GM10248 (cell line): ENCODE results near the gene S1PR1.

Experiments used
- CTCF ChIA-PET: fragments of 300-600 bp; sonication (Branson Sonifier 250); formaldehyde crosslinking; extraction: SDS; loops from one replicate; lab custom pipeline; 2021; ENCODE audit warnings: antibody characterized with exemption; lab: Yijun Ruan, JAX
- POLR2A ChIA-PET: fragments of 350-650 bp; sonication (Branson Sonifier 250); formaldehyde crosslinking; extraction: SDS; loops from one replicate; lab custom pipeline; 2020; ENCODE audit warnings: antibody characterized with exemption; lab: Yijun Ruan, JAX
- DNase-seq: peaks from one replicate; pipeline ENCODE4 v3.0.0; 2012; ENCODE audit errors: extremely low spot score
- TF ChIP-seq, protein P1 (sequence below): IDR thresholded peaks from 2 replicates; pipeline ENCODE4 v1.5.1; 2012; ENCODE audit warnings: mild to moderate bottlenecking, low read depth; ENCODE audit errors: extremely low read depth, missing control alignments, control extremely low read depth

S1PR1 gene

DNA sequence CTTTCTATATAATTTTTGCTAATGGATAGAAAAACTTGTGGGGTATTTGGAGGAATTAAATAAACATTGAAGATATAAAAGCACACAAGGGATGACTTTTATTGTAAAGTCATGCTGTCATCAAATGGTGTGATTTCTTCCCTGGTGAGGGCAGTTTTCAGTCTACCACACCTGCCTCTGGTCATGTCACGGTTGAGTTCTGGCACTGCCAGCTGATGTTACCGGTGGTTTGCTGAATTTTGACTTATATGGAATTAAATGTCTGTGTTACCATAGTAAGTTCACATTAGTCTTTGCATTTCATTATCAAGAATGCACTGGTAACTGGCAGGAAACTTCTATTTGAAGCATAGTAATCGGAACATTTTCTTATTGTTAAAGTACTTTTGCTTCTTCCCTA, 13.4 kb downstream of the S1PR1 start:
- TF ChIP-seq, protein P1, sequence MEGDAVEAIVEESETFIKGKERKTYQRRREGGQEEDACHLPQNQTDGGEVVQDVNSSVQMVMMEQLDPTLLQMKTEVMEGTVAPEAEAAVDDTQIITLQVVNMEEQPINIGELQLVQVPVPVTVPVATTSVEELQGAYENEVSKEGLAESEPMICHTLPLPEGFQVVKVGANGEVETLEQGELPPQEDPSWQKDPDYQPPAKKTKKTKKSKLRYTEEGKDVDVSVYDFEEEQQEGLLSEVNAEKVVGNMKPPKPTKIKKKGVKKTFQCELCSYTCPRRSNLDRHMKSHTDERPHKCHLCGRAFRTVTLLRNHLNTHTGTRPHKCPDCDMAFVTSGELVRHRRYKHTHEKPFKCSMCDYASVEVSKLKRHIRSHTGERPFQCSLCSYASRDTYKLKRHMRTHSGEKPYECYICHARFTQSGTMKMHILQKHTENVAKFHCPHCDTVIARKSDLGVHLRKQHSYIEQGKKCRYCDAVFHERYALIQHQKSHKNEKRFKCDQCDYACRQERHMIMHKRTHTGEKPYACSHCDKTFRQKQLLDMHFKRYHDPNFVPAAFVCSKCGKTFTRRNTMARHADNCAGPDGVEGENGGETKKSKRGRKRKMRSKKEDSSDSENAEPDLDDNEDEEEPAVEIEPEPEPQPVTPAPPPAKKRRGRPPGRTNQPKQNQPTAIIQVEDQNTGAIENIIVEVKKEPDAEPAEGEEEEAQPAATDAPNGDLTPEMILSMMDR: no peak
- CTCF ChIA-PET: interaction anchor here (0.7 to 7.1 kb wide), 2 partner anchors 11 to 38 kb away, joined by 3 to 90 read pairs; partner anchors contain the start of gene S1PR1
- POLR2A ChIA-PET: no interaction called here
- no peak for DNase-seq

DNA sequence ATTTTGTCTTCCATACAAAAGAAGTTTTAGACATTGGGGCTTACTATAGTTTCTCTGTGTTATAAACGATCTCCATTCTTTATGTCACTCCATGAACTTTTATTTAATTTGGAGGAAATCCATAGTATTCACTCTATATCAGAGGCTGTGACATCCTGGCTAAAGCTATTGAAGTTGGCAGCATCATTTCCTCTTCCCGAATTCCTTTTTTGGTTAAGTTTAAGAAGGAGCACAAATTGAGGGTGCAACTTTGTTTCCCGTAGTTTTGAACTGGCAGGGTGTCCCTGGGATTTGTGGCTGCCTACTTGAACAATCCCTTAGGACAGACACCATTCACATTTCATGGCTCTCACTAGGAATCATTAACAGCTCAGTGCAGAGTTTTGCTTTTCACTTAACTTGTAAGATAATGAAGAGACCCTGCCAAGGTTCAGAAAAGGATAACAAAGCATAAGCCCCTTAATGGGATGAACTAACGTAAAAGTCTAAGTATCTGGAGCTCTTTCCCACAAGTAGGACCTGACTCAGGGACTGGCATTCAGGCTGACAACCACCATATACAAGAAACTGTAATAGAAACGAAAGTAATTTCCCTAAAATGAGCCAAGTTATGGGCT, 13.9 kb downstream of the S1PR1 start:
- DNase-seq: no peak
- ChIA-PET CTCF (interaction anchor here (0.7 to 7.1 kb wide), 8 partner anchors 10 to 107 kb away, joined by 3 to 90 read pairs (median 9); partner anchors contain the start of gene S1PR1), POLR2A (no interaction called here)
- TF ChIP-seq, protein P1: no peak

DNA sequence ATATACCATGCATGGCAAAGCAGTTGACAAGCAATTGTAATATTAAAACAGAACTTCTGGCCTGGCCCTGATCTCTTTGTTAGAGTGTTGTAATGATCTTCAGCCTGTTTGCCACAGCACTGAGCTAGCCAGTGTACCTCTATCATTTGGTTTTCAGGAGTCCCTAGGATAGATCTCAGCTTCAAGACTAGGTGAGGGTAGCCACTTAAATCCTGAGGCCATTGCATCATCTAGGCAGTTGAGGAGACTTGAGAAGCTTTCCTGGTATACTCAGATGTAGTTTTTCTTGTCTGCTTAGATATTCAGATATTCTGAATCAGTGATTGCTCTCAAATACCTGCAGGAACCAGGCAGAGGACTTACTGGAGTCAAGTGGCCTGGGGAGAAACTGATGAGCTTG, 14.7 kb downstream of the S1PR1 start:
- CTCF ChIA-PET: interaction anchor here (0.7 to 7.1 kb wide), 11 partner anchors 10 to 255 kb away, joined by 3 to 90 read pairs (median 7); partner anchors contain the start of gene S1PR1
- TF ChIP-seq, protein P1: no peak
- POLR2A ChIA-PET: interaction anchor here (1.1 kb wide), 1 partner anchor 15 kb away, joined by 3 read pairs; no protein-coding TSS in a partner anchor
- DNase-seq: no peak

DNA sequence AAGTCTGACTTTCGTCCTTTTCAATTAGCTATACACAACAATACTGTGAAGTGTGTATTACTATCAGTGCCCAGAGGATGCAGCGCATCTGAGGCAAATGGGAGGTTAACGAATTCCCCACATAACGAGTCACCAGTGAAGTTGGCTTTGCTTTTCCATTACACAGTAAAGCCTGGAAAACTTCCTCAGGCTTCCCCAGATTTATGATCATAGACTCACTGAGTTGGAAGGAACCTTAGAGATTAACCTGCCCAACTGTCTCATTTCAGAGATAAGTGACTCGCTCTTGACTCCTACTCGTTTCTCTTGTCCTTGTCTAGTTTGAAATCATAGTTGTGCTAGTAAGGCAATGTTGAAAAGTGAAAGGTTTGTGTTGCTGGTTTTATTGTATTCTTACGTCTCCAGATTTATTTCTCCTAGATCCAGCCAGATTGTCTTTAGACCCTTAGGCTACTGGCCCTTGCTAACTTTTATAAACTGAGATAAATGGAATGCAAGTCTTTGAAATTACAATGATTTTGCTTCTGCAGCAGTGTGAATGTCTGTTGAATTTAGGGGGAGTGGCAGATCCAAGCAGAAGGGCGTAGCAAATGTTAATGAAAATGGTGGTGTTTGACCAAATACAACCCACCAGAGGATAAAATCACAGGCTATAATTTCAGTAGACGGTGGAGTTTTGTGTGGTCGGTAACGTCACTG, 17.3 kb downstream of the S1PR1 start:
- TF ChIP-seq, protein P1: no peak
- no peak for DNase-seq
- CTCF ChIA-PET: interaction anchor here (1.4 to 1.5 kb wide), 2 partner anchors 15 to 34 kb away, joined by 4 read pairs; no protein-coding TSS in a partner anchor
- POLR2A ChIA-PET: no interaction called here

DNA sequence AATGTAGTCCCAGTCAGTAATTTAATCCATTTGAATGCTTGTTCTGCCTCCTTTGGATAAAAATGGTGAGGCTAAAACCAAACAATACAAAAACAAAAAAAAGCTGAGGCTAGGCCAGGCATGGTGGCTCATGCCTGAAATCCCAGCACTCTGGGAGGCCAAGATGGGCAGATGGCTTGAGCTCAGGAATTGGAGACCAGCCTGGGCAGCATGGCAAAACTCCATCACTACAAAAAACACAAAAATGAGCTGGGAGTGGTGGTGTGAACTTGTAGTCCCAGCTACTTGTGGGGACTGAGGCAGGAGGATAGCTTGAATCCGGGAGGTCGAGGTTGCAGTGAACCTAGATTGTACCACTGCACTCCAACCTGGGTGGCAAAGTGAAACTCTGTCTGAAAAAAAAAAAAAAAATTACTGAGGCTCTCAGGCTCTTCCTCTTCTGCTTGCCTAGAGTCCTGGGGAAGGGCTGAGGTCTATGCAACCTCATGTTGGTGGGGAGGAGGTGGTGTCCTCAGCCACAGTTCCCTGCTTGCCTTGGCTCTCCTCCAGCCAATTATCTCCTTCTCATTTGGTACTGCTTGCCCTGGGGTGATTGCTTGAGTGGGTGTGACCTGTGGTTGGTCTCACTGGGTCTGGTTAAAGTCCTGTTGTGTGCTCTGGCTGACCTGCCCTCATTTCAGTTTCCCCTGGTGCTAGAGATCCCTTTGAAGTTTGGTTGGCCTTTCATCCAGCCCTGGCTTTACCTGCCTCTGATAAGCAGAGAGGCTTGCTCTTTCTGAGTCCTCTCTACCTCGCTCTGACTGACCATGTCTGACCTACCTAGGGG, 20.9 kb downstream of the S1PR1 start:
- DNase-seq: peak; percentile 17
- TF ChIP-seq, protein P1: no peak
- ChIA-PET POLR2A (no interaction called here), CTCF (interaction anchor here (0.8 to 1.9 kb wide), 4 partner anchors 17 to 52 kb away, joined by 3 to 5 read pairs (median 3); no protein-coding TSS in a partner anchor)

DNA sequence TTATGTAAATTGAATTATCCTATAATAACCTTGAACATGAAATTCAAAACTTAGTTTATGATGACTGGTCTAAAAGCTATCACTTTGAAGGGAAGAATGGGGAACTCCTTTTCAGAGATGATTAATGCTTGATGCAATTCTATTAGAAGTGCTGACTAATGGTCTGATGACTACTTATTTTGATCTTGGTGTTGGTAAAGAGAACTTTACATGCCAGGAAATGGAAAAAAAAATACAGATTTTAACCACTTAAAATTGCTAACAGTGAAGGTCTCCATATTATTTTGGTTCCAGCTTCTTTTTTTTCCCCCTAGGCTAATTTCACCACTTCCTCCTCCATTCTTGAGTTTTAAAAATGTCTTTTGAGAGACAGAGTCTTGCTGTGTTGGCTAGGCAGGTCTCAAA, 22.9 kb downstream of the S1PR1 start:
- no peak for DNase-seq
- CTCF ChIA-PET: interaction anchor here (1.4 to 7.6 kb wide), 4 partner anchors 8 to 95 kb away, joined by 3 to 34 read pairs (median 8); no protein-coding TSS in a partner anchor
- POLR2A ChIA-PET: no interaction called here
- TF ChIP-seq, protein P1: no peak
